Thoracic aorta (tissue), 2 donors: Measurements from ENCODE around the gene ZNRF1. TPM values are rescaled to one million over a fixed set of nuclear protein-coding genes. Genes with fewer than 3 reads are reported as not detected.
"Not testable (repeated sequence)": the region's sequence is repeated elsewhere in the genome, so short reads cannot be mapped to it uniquely, and the experiment has no call there.

ENCODE experiments used
- ATAC-seq: fragments of 150-250 bp; one replicate; pipeline ENCODE4 v1.8.0; 2017; ENCODE audit warnings: low read depth; ENCODE audit not compliant: insufficient number of reproducible peaks, low FRiP score
- DNase-seq: peaks from one replicate; pipeline ENCODE4 v3.0.0-alpha.2; 2020; ENCODE audit warnings: low spot score
- H3K27ac ChIP-seq, 2 donors: fragments of 200-600 bp; sonication (generic); 1 replicate in 1 of 2; 2 replicates in 1 of 2; pipeline ENCODE4 v1.5.1; 2016; ENCODE audit warnings: mild to moderate bottlenecking in 2 of 2, moderate library complexity in 2 of 2
- H3K27me3 ChIP-seq: fragments of 200-600 bp; sonication (generic); replicated peaks from 2 replicates; pipeline ENCODE4 v1.6.0; 2016; ENCODE audit warnings: mild to moderate bottlenecking; ENCODE audit not compliant: insufficient read depth
- H3K36me3 ChIP-seq: fragments of 200-600 bp; sonication (generic); one replicate; pipeline ENCODE4 v1.5.1; 2016
- H3K4me1 ChIP-seq, 2 donors: fragments of 200-600 bp; sonication (generic); 1 replicate in 1 of 2; 2 replicates in 1 of 2; pipeline versions ENCODE4 v1.5.1 to v1.6.0; 2016; ENCODE audit warnings: low read depth in 2 of 2, mild to moderate bottlenecking in 1 of 2; ENCODE audit not compliant: control insufficient read depth in 1 of 2
- H3K4me3 ChIP-seq: fragments of 200-600 bp; sonication (generic); 2 replicates; pipeline ENCODE4 v1.5.1; 2016; ENCODE audit warnings: mild to moderate bottlenecking
- H3K9me3 ChIP-seq: fragments of 200-600 bp; sonication (generic); 2 replicates; pipeline ENCODE4 v1.5.1; 2016
- CTCF ChIP-seq: fragments of 200-600 bp; sonication (generic); IDR thresholded peaks from one replicate; pipeline ENCODE4 v1.5.1; 2019; ENCODE audit warnings: antibody characterized with exemption
- total RNA-seq, 2 donors: library from RNA; depleted of rRNA; stranded (reverse); fragments of >200 nt; gene quantifications; one replicate each; pipeline versions ENCODE4 v1.1.0 to v1.2.3, GENCODE V29; 2016

Gene ZNRF1
- total RNA-seq, 2 donors from 2014 or later, result 16.9 to 27.1 TPM

GRCh38 chr16:75007443-75007842 is 8.6 kb downstream of the ZNRF1 start:
- no peak for TF ChIP-seq CTCF
- DNase-seq, result no peak
- H3K27me3 ChIP-seq, result no peaks in the 10 kb centered on the region
- H3K27ac ChIP-seq, result no peak overlapping the region
- H3K36me3 ChIP-seq, result no peaks in the 10 kb centered on the region
- peaks cover 13 to 17% of the 10 kb centered on the region in 2 donors for H3K4me1 ChIP-seq
- ATAC-seq, result no peak
- no peak overlapping the region for H3K4me3 ChIP-seq
- no peaks in the 10 kb centered on the region for H3K9me3 ChIP-seq

- no peak for TF ChIP-seq CTCF
- Histone ChIP-seq H3K27me3 (no peaks in the 10 kb centered on the region), H3K36me3 (no peaks in the 10 kb centered on the region), H3K9me3 (no peaks in the 10 kb centered on the region), H3K27ac (peak overlapping the region in 1 of 2 donors; percentile 86), H3K4me1 (peaks cover 14 to 30% of the 10 kb centered on the region in 2 donors), H3K4me3 (no peak overlapping the region)
- DNase-seq (no peak), ATAC-seq (no peak)
Observed at GRCh38 chr16:75010427-75010826, 11.6 kb downstream of the ZNRF1 start.

GRCh38 chr16:75011634-75012307 is 12.9 kb downstream of the ZNRF1 start:
- DNase-seq (peak; percentile 33), ATAC-seq (peak; percentile 98)
- Histone ChIP-seq H3K4me1 (peaks cover 14 to 30% of the 10 kb centered on the region in 2 donors), H3K9me3 (no peaks in the 10 kb centered on the region), H3K4me3 (peak overlapping the region; percentile 49), H3K27ac (peak overlapping the region; percentile 67 to 86), H3K36me3 (no peaks in the 10 kb centered on the region), H3K27me3 (no peaks in the 10 kb centered on the region)
- TF ChIP-seq CTCF, result no peak

- Histone ChIP-seq H3K4me1 (peaks cover 14 to 30% of the 10 kb centered on the region in 2 donors), H3K36me3 (no peaks in the 10 kb centered on the region), H3K4me3 (peak overlapping the region; percentile 49), H3K27me3 (no peaks in the 10 kb centered on the region), H3K9me3 (no peaks in the 10 kb centered on the region), H3K27ac (peak overlapping the region; percentile 67 to 86)
- DNase-seq (no peak), ATAC-seq (no peak)
- TF ChIP-seq CTCF, result no peak
Observed at GRCh38 chr16:75012380-75013081, 13.7 kb downstream of the ZNRF1 start.

GRCh38 chr16:75013123-75013522 is 14.3 kb downstream of the ZNRF1 start:
- H3K27ac ChIP-seq, result peak overlapping the region; percentile 67 to 86
- not testable (repeated sequence) for DNase-seq, ATAC-seq, H3K27me3 ChIP-seq, H3K4me3 ChIP-seq, H3K36me3 ChIP-seq, H3K9me3 ChIP-seq
- H3K4me1 ChIP-seq, result peaks cover 14 to 30% of the 10 kb centered on the region in 2 donors
